ENCODE data around the gene PTPRU.

PTPRU gene

GRCh38 chr1:29243871-29244200, 7.5 kb downstream of the PTPRU start:
- TF ChIP-seq CTCF (conservative IDR thresholded peaks at IDR 0.05; ENCODE audit: low read depth, low read length) = no peak
- no peak overlapping the region for H3K4me3 ChIP-seq (ENCODE audit: low read length)
- DNase-seq (ENCODE audit: low read depth) = no peak

- H3K4me3 ChIP-seq (ENCODE audit: low read length) = no peak overlapping the region
- no peak for TF ChIP-seq CTCF (conservative IDR thresholded peaks at IDR 0.05; ENCODE audit: low read depth, low read length)
- DNase-seq (ENCODE audit: low read depth) = no peak
Observed at GRCh38 chr1:29245261-29245660, 8.9 kb downstream of the PTPRU start.

GRCh38 chr1:29245876-29246275, 9.6 kb downstream of the PTPRU start:
- TF ChIP-seq CTCF (conservative IDR thresholded peaks at IDR 0.05; ENCODE audit: low read depth, low read length) = peak; percentile 80
- no peak overlapping the region for H3K4me3 ChIP-seq (ENCODE audit: low read length)
- DNase-seq (ENCODE audit: low read depth) = no peak

GRCh38 chr1:29247044-29247443, 10.7 kb downstream of the PTPRU start:
- no peak overlapping the region for H3K4me3 ChIP-seq (ENCODE audit: low read length)
- no peak for TF ChIP-seq CTCF (conservative IDR thresholded peaks at IDR 0.05; ENCODE audit: low read depth, low read length)
- DNase-seq (ENCODE audit: low read depth) = no peak

- H3K4me3 ChIP-seq (ENCODE audit: low read length) = no peak overlapping the region
- no peak for TF ChIP-seq CTCF (conservative IDR thresholded peaks at IDR 0.05; ENCODE audit: low read depth, low read length)
- DNase-seq (ENCODE audit: low read depth) = no peak
Observed at GRCh38 chr1:29247571-29248273, 11.4 kb downstream of the PTPRU start.

GRCh38 chr1:29248409-29248808, 12.1 kb downstream of the PTPRU start:
- no peak for TF ChIP-seq CTCF (conservative IDR thresholded peaks at IDR 0.05; ENCODE audit: low read depth, low read length)
- DNase-seq (ENCODE audit: low read depth) = no peak
- no peak overlapping the region for H3K4me3 ChIP-seq (ENCODE audit: low read length)

GRCh38 chr1:29249170-29249691, 12.9 kb downstream of the PTPRU start:
- TF ChIP-seq CTCF (conservative IDR thresholded peaks at IDR 0.05; ENCODE audit: low read depth, low read length) = no peak
- peak; percentile 57 for DNase-seq (ENCODE audit: low read depth)

More at GRCh38 chr1:29249170-29249691, 12.9 kb downstream of the PTPRU start:
- no peak overlapping the region for H3K4me3 ChIP-seq (ENCODE audit: low read length)
